OCI-LY7 (cell line): ENCODE data around the gene KCNC2. TPM values are rescaled to one million over a fixed set of nuclear protein-coding genes. Genes with fewer than 3 reads are reported as not detected.

Experiments
- BruUV-seq: library from RNA; stranded (reverse); fragments of 400-500 nt; replicated peaks from 2 replicates; lab custom pipeline; 2021; lab: Mats Ljungman, UMichigan
- CTCF ChIA-PET: fragments of 300-600 bp; sonication (Branson Sonifier 250); formaldehyde crosslinking; loops from one replicate; lab custom pipeline; 2022; ENCODE audit warnings: antibody characterized with exemption; ENCODE audit not compliant: unreplicated experiment; lab: Charles Lee
- POLR2A ChIA-PET: fragments of 300-600 bp; sonication (Branson Sonifier 250); formaldehyde crosslinking; loops from one replicate; lab custom pipeline; 2022; ENCODE audit warnings: antibody characterized with exemption; lab: Charles Lee
- DNase-seq: peaks from one replicate; pipeline ENCODE4 v3.0.0-alpha.2; 2015; ENCODE audit warnings: low spot score
- H2AFZ ChIP-seq: fragments of 200-600 bp; sonication (generic), shearing (Covaris generic); 2 replicates; pipeline ENCODE4 v1.6.1; 2014; ENCODE audit warnings: mild to moderate bottlenecking, antibody characterized with exemption, low read length, moderate library complexity
- H3K27ac ChIP-seq: fragments of 200-600 bp; sonication (generic); 2 replicates; pipeline ENCODE4 v1.5.1; 2014; ENCODE audit warnings: mixed run types, low read depth, mild to moderate bottlenecking, moderate library complexity, low read length, inconsistent platforms; ENCODE audit not compliant: poor library complexity, severe bottlenecking
- H3K36me3 ChIP-seq: fragments of 200-600 bp; sonication (generic); 2 replicates; pipeline ENCODE4 v1.6.1; 2014; ENCODE audit warnings: mild to moderate bottlenecking, antibody characterized with exemption, low read length, moderate library complexity, mixed read lengths; ENCODE audit not compliant: insufficient read depth
- H3K4me1 ChIP-seq: fragments of 200-600 bp; sonication (generic); 2 replicates; pipeline ENCODE4 v1.5.1; 2014; ENCODE audit warnings: mild to moderate bottlenecking, low read length; ENCODE audit not compliant: insufficient read depth, poor library complexity, severe bottlenecking
- H3K4me2 ChIP-seq: fragments of 200-600 bp; sonication (generic); 2 replicates; pipeline ENCODE4 v1.6.1; 2014; ENCODE audit warnings: mild to moderate bottlenecking, low read length
- H3K4me3 ChIP-seq: fragments of 200-600 bp; sonication (generic); 2 replicates; pipeline ENCODE4 v1.5.1; 2014; ENCODE audit warnings: mild to moderate bottlenecking, low read depth, low read length; ENCODE audit not compliant: poor library complexity, severe bottlenecking
- H3K79me2 ChIP-seq: fragments of 200-600 bp; sonication (generic); 2 replicates; pipeline ENCODE4 v1.6.1; 2016; ENCODE audit warnings: low read depth, mild to moderate bottlenecking, low read length, moderate library complexity, mixed read lengths; ENCODE audit not compliant: insufficient read depth
- H3K9me2 ChIP-seq: fragments of 200-600 bp; sonication (generic); 2 replicates; pipeline ENCODE4 v1.6.1; 2016; ENCODE audit warnings: mild to moderate bottlenecking, low read length, mixed read lengths; ENCODE audit not compliant: insufficient read depth
- H3K9me3 ChIP-seq: fragments of 200-600 bp; sonication (generic); 2 replicates; pipeline ENCODE4 v1.6.1; 2014; ENCODE audit warnings: mild to moderate bottlenecking, mixed run types, low read length, mixed read lengths
- H4K20me1 ChIP-seq: fragments of 200-600 bp; sonication (generic); 2 replicates; pipeline ENCODE4 v1.6.1; 2014; ENCODE audit warnings: mild to moderate bottlenecking, antibody characterized with exemption, low read length, moderate library complexity, mixed read lengths; ENCODE audit not compliant: insufficient read depth
- EZH2phosphoT487 ChIP-seq: fragments of 200-600 bp; sonication (generic); IDR thresholded peaks from 2 replicates; pipeline ENCODE4 v1.6.1; 2018; ENCODE audit warnings: low read depth, borderline replicate concordance, mild to moderate bottlenecking, mixed run types, antibody characterized with exemption, low read length, moderate library complexity, mixed read lengths
- intact Hi-C: fragments of 100-400 bp; cut with micrococcal nuclease; formaldehyde crosslinking; loops from one replicate; pipeline ENCODE4 v1.10.0; 2022; ENCODE audit not compliant: unreplicated experiment
- total RNA-seq, 2 experiments: library from RNA; depleted of rRNA in 1 of 2; stranded (reverse); fragments of >200 nt in 1 of 2; shearing (Covaris generic) in 1 of 2; gene quantifications; 2 replicates each; pipeline ENCODE4 v1.2.3, GENCODE V29; 2014 to 2022
- TF ChIP-seq, protein P1 (sequence below): fragments of 200-600 bp; sonication (generic); conservative IDR thresholded peaks from 2 replicates; pipeline ENCODE4 v1.5.1; 2014; ENCODE audit warnings: mild to moderate bottlenecking, antibody characterized with exemption, low read length, moderate library complexity, mixed read lengths

Gene KCNC2
- total RNA-seq, 2 experiments from 2014 or later = not detected

DNA sequence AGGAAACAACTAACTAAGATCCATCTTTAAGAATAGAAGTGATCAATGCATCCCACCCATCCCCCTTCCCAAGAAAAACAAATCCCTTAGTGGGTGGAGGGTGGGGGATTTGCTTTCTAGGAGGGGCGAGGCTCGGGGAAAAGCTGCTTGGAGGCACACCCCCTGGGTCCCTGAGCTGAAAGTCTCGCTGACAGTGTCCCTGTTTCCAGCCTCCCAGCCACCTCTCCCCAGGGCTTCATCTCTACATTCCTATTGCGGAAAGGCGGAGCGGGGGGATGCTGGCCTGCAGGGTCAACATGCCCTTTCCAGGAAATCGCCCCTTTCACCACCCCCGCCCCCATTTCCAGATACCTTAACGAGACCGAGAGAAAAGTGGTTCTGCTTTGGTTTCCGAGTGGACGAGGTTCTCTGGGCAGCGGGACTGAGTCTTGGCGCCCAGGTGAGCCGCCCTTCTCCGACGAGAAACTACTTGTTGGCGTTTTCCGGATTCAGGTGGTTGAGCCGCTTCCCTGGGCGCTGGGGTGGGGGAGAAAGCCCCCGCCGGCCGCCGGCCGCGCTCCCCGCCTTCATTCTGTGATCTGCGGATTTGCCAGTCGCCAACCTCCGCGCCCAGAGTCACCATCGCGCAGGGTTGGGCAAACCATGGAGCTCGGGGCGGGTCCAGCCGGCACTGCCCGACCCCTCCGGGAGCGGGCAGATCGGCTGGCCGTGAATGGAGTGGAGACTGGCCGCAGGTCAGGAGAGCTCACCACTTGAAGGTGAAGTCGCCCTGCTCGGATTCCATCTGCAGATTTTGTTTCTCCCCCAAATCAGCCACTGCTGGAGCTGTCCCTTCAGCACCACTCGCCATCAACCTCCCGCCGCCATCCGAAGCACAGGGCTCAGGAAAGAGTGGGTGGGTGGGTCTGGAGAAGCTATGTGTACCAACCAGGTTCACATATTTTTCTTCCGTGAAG lies 505 bp downstream of the KCNC2 start:
- ChIA-PET CTCF (no interaction called here), POLR2A (no interaction called here)
- TF ChIP-seq, protein P1, sequence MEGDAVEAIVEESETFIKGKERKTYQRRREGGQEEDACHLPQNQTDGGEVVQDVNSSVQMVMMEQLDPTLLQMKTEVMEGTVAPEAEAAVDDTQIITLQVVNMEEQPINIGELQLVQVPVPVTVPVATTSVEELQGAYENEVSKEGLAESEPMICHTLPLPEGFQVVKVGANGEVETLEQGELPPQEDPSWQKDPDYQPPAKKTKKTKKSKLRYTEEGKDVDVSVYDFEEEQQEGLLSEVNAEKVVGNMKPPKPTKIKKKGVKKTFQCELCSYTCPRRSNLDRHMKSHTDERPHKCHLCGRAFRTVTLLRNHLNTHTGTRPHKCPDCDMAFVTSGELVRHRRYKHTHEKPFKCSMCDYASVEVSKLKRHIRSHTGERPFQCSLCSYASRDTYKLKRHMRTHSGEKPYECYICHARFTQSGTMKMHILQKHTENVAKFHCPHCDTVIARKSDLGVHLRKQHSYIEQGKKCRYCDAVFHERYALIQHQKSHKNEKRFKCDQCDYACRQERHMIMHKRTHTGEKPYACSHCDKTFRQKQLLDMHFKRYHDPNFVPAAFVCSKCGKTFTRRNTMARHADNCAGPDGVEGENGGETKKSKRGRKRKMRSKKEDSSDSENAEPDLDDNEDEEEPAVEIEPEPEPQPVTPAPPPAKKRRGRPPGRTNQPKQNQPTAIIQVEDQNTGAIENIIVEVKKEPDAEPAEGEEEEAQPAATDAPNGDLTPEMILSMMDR = no peak
- no peak for TF ChIP-seq EZH2phosphoT487
- intact Hi-C loops = no loop called here
- Histone ChIP-seq H3K9me3 (no peaks in the 10 kb centered on the region), H3K36me3 (no peaks in the 10 kb centered on the region), H3K4me2 (no peak overlapping the region), H3K9me2 (no peaks in the 10 kb centered on the region), H3K27ac (no peak overlapping the region), H3K79me2 (no peaks in the 10 kb centered on the region), H4K20me1 (no peaks in the 10 kb centered on the region), H3K4me3 (no peak overlapping the region), H3K4me1 (no peaks in the 10 kb centered on the region), H2AFZ (no peak overlapping the region)
- DNase-seq = no peak
- no TSS peak for BruUV-seq

DNA sequence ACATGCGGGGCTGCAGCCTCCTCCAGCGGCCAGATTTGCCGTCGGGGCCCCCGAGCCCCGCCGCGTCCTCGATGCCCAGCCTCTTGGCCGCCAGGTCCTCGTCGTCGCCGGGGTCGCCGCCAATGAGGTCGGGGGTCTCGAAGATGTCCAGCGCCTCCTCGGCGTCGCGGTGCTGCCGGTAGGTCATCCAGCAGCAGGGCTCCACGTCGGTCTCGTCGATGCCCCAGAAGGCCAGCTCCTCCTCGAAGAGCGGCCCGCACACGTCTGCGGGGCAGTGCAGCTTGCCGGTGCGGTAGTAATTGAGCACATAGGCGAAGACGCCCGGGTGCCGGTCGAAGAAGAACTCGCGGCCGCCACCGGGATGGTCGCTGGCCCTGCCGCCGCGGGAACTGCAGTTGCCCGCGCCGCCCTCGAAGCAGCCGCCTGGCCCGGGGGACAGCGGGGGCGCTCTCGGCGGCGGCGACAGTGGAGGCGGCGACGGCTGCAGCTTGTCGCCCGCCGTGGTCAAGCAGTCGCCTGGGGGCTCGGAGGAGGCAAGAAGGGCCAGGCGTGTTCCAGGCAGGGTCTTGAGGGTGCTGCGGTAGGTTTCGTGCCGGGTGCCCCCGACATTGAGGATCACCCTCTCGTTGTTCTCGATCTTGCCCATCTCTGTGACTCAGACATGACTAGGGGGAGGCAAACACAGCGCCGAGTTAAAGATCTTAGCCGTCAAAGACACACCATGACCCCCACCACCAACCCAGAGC lies 2.1 kb downstream of the KCNC2 start:
- no peak for TF ChIP-seq EZH2phosphoT487
- TF ChIP-seq, protein P1 = no peak
- ChIA-PET CTCF (no interaction called here), POLR2A (no interaction called here)
- no peak overlapping the region for H3K4me3 ChIP-seq
- H3K9me2 ChIP-seq = no peaks in the 10 kb centered on the region
- no peaks in the 10 kb centered on the region for H3K4me1 ChIP-seq
- no peaks in the 10 kb centered on the region for H3K36me3 ChIP-seq
- H3K79me2 ChIP-seq = no peaks in the 10 kb centered on the region
- no TSS peak for BruUV-seq
- H2AFZ ChIP-seq = no peak overlapping the region
- no peak for DNase-seq
- no peak overlapping the region for H3K4me2 ChIP-seq
- H4K20me1 ChIP-seq = no peaks in the 10 kb centered on the region
- intact Hi-C loops = no loop called here
- H3K27ac ChIP-seq = no peak overlapping the region
- no peaks in the 10 kb centered on the region for H3K9me3 ChIP-seq
